Measurements from ENCODE around the gene SPEF2.

GRCh38 chr5:35694481-35694880, 76.8 kb downstream of the SPEF2 start:
- TF ChIP-seq ESRRA (CRISPR knock-in tag; IDR thresholded peaks at IDR 0.05; ENCODE audit: low read depth) (no peak), PRDM10 (CRISPR knock-in tag; IDR thresholded peaks at IDR 0.05; ENCODE audit: low read depth) (no peak), EZH2 (conservative IDR thresholded peaks at IDR 0.05; ENCODE audit: low read depth, low read length) (no peak), STAT5B (CRISPR knock-in tag; IDR thresholded peaks at IDR 0.05) (no peak), HIVEP1 (CRISPR knock-in tag; IDR thresholded peaks at IDR 0.05) (no peak), CTCF (CRISPR knock-in tag; IDR thresholded peaks at IDR 0.05) (no peak), SMAD1 (CRISPR knock-in tag; IDR thresholded peaks at IDR 0.05; ENCODE audit: borderline replicate concordance, low read depth) (no peak), MAF1 (CRISPR knock-in tag; IDR thresholded peaks at IDR 0.05; ENCODE audit: borderline replicate concordance) (no peak), ZNF367 (CRISPR knock-in tag; IDR thresholded peaks at IDR 0.05; ENCODE audit: borderline replicate concordance) (no peak)
